ENCODE measurements around the gene FMO4.

The FMO4 gene

GRCh38 chr1:171296897-171297296 is 17.1 kb upstream of the FMO4 start:
- no peak overlapping the region for H3K27ac ChIP-seq (ENCODE audit: poor library complexity, severe bottlenecking)

GRCh38 chr1:171298696-171299095 is 15.3 kb upstream of the FMO4 start:
- H3K9me3 ChIP-seq (ENCODE audit: severe bottlenecking), result peaks cover 9% of the 10 kb centered on the region
- H3K27ac ChIP-seq (ENCODE audit: poor library complexity, severe bottlenecking), result no peak overlapping the region
- no peak for DNase-seq (ENCODE audit: low spot score)
- no peaks in the 10 kb centered on the region for H3K4me1 ChIP-seq (ENCODE audit: insufficient read depth, poor library complexity, severe bottlenecking)
- H3K4me3 ChIP-seq (ENCODE audit: severe bottlenecking), result no peak overlapping the region
- no peaks in the 10 kb centered on the region for H3K36me3 ChIP-seq (ENCODE audit: low read depth)
- H3K27me3 ChIP-seq (ENCODE audit: insufficient read depth, poor library complexity, severe bottlenecking), result no peaks in the 10 kb centered on the region
- TF ChIP-seq, protein P1, sequence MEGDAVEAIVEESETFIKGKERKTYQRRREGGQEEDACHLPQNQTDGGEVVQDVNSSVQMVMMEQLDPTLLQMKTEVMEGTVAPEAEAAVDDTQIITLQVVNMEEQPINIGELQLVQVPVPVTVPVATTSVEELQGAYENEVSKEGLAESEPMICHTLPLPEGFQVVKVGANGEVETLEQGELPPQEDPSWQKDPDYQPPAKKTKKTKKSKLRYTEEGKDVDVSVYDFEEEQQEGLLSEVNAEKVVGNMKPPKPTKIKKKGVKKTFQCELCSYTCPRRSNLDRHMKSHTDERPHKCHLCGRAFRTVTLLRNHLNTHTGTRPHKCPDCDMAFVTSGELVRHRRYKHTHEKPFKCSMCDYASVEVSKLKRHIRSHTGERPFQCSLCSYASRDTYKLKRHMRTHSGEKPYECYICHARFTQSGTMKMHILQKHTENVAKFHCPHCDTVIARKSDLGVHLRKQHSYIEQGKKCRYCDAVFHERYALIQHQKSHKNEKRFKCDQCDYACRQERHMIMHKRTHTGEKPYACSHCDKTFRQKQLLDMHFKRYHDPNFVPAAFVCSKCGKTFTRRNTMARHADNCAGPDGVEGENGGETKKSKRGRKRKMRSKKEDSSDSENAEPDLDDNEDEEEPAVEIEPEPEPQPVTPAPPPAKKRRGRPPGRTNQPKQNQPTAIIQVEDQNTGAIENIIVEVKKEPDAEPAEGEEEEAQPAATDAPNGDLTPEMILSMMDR (IDR thresholded peaks at IDR 0.05; ENCODE audit: poor library complexity, severe bottlenecking), result no peak
- no peak for ATAC-seq (ENCODE audit: low read depth)

More at GRCh38 chr1:171296897-171297296, 17.1 kb upstream of the FMO4 start:
- DNase-seq (ENCODE audit: low spot score), result no peak
- Histone ChIP-seq H3K9me3 (ENCODE audit: severe bottlenecking) (peaks cover 9% of the 10 kb centered on the region), H3K4me3 (ENCODE audit: severe bottlenecking) (no peak overlapping the region), H3K27me3 (ENCODE audit: insufficient read depth, poor library complexity, severe bottlenecking) (no peaks in the 10 kb centered on the region), H3K36me3 (ENCODE audit: low read depth) (no peaks in the 10 kb centered on the region), H3K4me1 (ENCODE audit: insufficient read depth, poor library complexity, severe bottlenecking) (no peaks in the 10 kb centered on the region)
- TF ChIP-seq, protein P1 (IDR thresholded peaks at IDR 0.05; ENCODE audit: poor library complexity, severe bottlenecking), result no peak
- no peak for ATAC-seq (ENCODE audit: low read depth)

DNA sequence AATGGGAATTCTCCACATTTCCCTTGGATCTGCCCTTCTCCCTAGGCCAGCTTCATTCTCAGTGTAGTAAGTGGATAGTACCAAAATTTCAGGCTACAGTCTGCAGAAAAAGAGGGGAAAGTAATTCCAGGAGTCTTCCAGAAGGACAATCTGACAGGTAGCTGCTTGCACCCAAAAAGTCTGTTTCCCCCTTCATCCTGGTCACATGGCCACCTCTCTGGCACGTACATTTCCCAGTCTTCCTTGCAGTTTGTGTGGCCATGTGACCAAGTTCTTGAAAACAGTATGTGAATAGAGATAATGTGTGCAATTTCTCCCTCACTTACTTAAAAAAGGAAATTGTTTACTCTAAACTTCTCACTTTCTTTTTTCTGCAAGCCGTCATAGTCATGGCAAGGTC is 14.6 kb upstream of the FMO4 start:
- DNase-seq (ENCODE audit: low spot score), result no peak
- H3K4me3 ChIP-seq (ENCODE audit: severe bottlenecking), result no peak overlapping the region
- ATAC-seq (ENCODE audit: low read depth), result no peak
- no peaks in the 10 kb centered on the region for H3K4me1 ChIP-seq (ENCODE audit: insufficient read depth, poor library complexity, severe bottlenecking)
- peaks cover 9% of the 10 kb centered on the region for H3K9me3 ChIP-seq (ENCODE audit: severe bottlenecking)
- H3K27ac ChIP-seq (ENCODE audit: poor library complexity, severe bottlenecking), result no peak overlapping the region
- H3K27me3 ChIP-seq (ENCODE audit: insufficient read depth, poor library complexity, severe bottlenecking), result no peaks in the 10 kb centered on the region
- TF ChIP-seq, protein P1 (IDR thresholded peaks at IDR 0.05; ENCODE audit: poor library complexity, severe bottlenecking), result no peak
- H3K36me3 ChIP-seq (ENCODE audit: low read depth), result no peaks in the 10 kb centered on the region

DNA sequence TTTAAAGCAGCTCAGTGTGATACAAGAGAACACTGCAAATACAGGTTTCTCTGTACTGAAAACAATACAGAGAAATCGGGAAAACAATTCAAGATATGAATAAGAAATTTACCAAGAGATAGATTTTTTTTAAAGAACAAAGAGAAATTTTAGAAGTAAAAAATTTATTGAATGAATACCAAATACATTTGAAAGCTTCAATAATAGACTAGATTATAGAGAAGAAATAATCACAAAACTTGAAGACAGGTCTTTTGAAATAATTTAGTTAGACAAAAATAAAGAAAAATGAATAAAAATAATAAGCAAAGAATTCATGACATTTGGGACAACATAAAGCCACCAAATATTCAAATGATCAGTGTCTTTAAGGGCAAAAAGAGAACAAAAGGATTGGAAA is 13.6 kb upstream of the FMO4 start:
- ATAC-seq (ENCODE audit: low read depth), result no peak
- Histone ChIP-seq H3K27me3 (ENCODE audit: insufficient read depth, poor library complexity, severe bottlenecking) (no peaks in the 10 kb centered on the region), H3K4me3 (ENCODE audit: severe bottlenecking) (no peak overlapping the region)

DNA sequence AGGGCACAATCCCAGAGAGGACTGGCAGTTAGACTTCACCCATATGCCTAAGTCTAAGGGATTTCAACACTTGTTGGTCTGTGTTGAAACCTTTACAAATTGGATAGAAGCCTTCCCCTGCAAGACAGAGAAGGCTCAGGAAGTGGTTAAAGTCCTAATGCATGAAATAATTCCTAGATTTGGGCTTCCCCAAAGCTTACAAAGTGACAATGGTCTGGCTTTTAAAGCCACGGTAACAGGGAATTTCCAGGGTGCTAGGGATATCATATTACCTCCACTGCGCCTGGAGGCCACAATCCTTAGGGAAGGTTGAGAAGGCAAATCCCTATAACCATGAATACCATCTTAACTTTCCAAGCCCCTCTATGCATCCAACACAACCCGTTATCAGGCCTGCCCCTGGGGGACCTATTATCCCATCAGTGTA is 3.3 kb upstream of the FMO4 start:
- TF ChIP-seq, protein P1 (IDR thresholded peaks at IDR 0.05; ENCODE audit: poor library complexity, severe bottlenecking), result no peak
- H3K9me3 ChIP-seq (ENCODE audit: severe bottlenecking), result no peaks in the 10 kb centered on the region
- no peak for DNase-seq (ENCODE audit: low spot score)

More for the DNA sequence above, 13.6 kb upstream of the FMO4 start:
- Histone ChIP-seq H3K27ac (ENCODE audit: poor library complexity, severe bottlenecking) (no peak overlapping the region), H3K36me3 (ENCODE audit: low read depth) (no peaks in the 10 kb centered on the region), H3K4me1 (ENCODE audit: insufficient read depth, poor library complexity, severe bottlenecking) (no peaks in the 10 kb centered on the region), H3K9me3 (ENCODE audit: severe bottlenecking) (peaks cover 9% of the 10 kb centered on the region)
- TF ChIP-seq, protein P1 (IDR thresholded peaks at IDR 0.05; ENCODE audit: poor library complexity, severe bottlenecking), result no peak
- no peak for DNase-seq (ENCODE audit: low spot score)

More for the DNA sequence above, 3.3 kb upstream of the FMO4 start:
- Histone ChIP-seq H3K27me3 (ENCODE audit: insufficient read depth, poor library complexity, severe bottlenecking) (no peaks in the 10 kb centered on the region), H3K27ac (ENCODE audit: poor library complexity, severe bottlenecking) (no peak overlapping the region), H3K36me3 (ENCODE audit: low read depth) (no peaks in the 10 kb centered on the region), H3K4me1 (ENCODE audit: insufficient read depth, poor library complexity, severe bottlenecking) (peaks cover 3% of the 10 kb centered on the region), H3K4me3 (ENCODE audit: severe bottlenecking) (no peak overlapping the region)
- no peak for ATAC-seq (ENCODE audit: low read depth)

Data from RWPE2 (cell line).